Stimulated activated naive CD8-positive, alpha-beta T cell treated with anti-CD3 and anti-CD28 coated beads, Interleukin-15, Interleukin-2, amounts not matched to agents 100 ng/mL and 50 ng/mL, for 24 hours (primary cell): Measurements from ENCODE around the gene HES4.

Experiments used
- H3K27ac Mint-ChIP-seq: one replicate; pipeline ENCODE4 v1.8.0; 2021; ENCODE audit warnings: mild to moderate bottlenecking, mixed read lengths
- H3K27me3 Mint-ChIP-seq: one replicate; pipeline ENCODE4 v1.8.0; 2021; ENCODE audit warnings: mixed read lengths
- H3K36me3 Mint-ChIP-seq: one replicate; pipeline ENCODE4 v1.8.0; 2021; ENCODE audit warnings: low read depth, mixed read lengths
- H3K4me1 Mint-ChIP-seq: one replicate; pipeline ENCODE4 v1.8.0; 2021; ENCODE audit warnings: low read depth, mixed read lengths
- H3K4me3 Mint-ChIP-seq: one replicate; pipeline ENCODE4 v1.8.0; 2021; ENCODE audit warnings: mild to moderate bottlenecking, mixed read lengths
- H3K9me3 Mint-ChIP-seq: one replicate; pipeline ENCODE4 v1.8.0; 2021; ENCODE audit warnings: mixed read lengths

HES4 gene

GRCh38 chr1:999725-1000356, at the start of gene HES4:
Gene HES4 (minus strand): TSS chr1:1000097. CDS start chr1:999973, 124 bp downstream.
- H3K9me3 Mint-ChIP-seq = no peaks in the 10 kb centered on the region
- no peaks in the 10 kb centered on the region for H3K36me3 Mint-ChIP-seq
- peak within 1 kb of the TSS; percentile 77 for H3K4me3 Mint-ChIP-seq
- peaks cover 12% of the 10 kb centered on the region for H3K4me1 Mint-ChIP-seq
- peak within 1 kb of the TSS; percentile 88 for H3K27ac Mint-ChIP-seq
- H3K27me3 Mint-ChIP-seq = peaks cover 40% of the 10 kb centered on the region

GRCh38 chr1:1048765-1049164, 48.9 kb upstream of the HES4 start:
- peaks cover 5% of the 10 kb centered on the region for H3K36me3 Mint-ChIP-seq
- H3K4me1 Mint-ChIP-seq = no peaks in the 10 kb centered on the region
- H3K4me3 Mint-ChIP-seq = no peak overlapping the region
- peaks cover 5% of the 10 kb centered on the region for H3K9me3 Mint-ChIP-seq
- H3K27ac Mint-ChIP-seq = no peak overlapping the region
- H3K27me3 Mint-ChIP-seq = no peaks in the 10 kb centered on the region

- Mint-ChIP-seq H3K4me3 (no peak overlapping the region), H3K4me1 (no peaks in the 10 kb centered on the region), H3K27me3 (no peaks in the 10 kb centered on the region), H3K36me3 (peaks cover 5% of the 10 kb centered on the region), H3K27ac (no peak overlapping the region), H3K9me3 (peaks cover 5% of the 10 kb centered on the region)
These were observed 48.1 kb upstream of the HES4 start for GRCh38 chr1:1047963-1048362.

- Mint-ChIP-seq H3K27me3 (no peaks in the 10 kb centered on the region), H3K27ac (no peak overlapping the region), H3K4me3 (no peak overlapping the region), H3K9me3 (peaks cover 2% of the 10 kb centered on the region), H3K4me1 (no peaks in the 10 kb centered on the region), H3K36me3 (peaks cover 5% of the 10 kb centered on the region)
These were observed 47.5 kb upstream of the HES4 start for GRCh38 chr1:1047407-1047806.

- Mint-ChIP-seq H3K27ac (no peak overlapping the region), H3K4me1 (no peaks in the 10 kb centered on the region), H3K4me3 (no peak overlapping the region), H3K36me3 (no peaks in the 10 kb centered on the region), H3K27me3 (no peaks in the 10 kb centered on the region), H3K9me3 (no peaks in the 10 kb centered on the region)
These were observed 46.9 kb upstream of the HES4 start for GRCh38 chr1:1046767-1047166.

GRCh38 chr1:1046243-1046642, 46.3 kb upstream of the HES4 start:
- H3K27me3 Mint-ChIP-seq = no peaks in the 10 kb centered on the region
- H3K27ac Mint-ChIP-seq = no peak overlapping the region
- H3K36me3 Mint-ChIP-seq = no peaks in the 10 kb centered on the region
- no peaks in the 10 kb centered on the region for H3K9me3 Mint-ChIP-seq
- no peak overlapping the region for H3K4me3 Mint-ChIP-seq
- no peaks in the 10 kb centered on the region for H3K4me1 Mint-ChIP-seq

GRCh38 chr1:1045129-1045528, 45.2 kb upstream of the HES4 start:
- H3K9me3 Mint-ChIP-seq = no peaks in the 10 kb centered on the region
- no peak overlapping the region for H3K27ac Mint-ChIP-seq
- H3K36me3 Mint-ChIP-seq = no peaks in the 10 kb centered on the region
- no peaks in the 10 kb centered on the region for H3K27me3 Mint-ChIP-seq
- H3K4me1 Mint-ChIP-seq = no peaks in the 10 kb centered on the region
- H3K4me3 Mint-ChIP-seq = no peak overlapping the region

- Mint-ChIP-seq H3K27me3 (no peaks in the 10 kb centered on the region), H3K36me3 (no peaks in the 10 kb centered on the region), H3K9me3 (no peaks in the 10 kb centered on the region), H3K4me3 (no peak overlapping the region), H3K27ac (no peak overlapping the region), H3K4me1 (peaks cover 3% of the 10 kb centered on the region)
These were observed 44.7 kb upstream of the HES4 start for GRCh38 chr1:1044455-1045078.

GRCh38 chr1:1043921-1044320, 44.0 kb upstream of the HES4 start:
- H3K27me3 Mint-ChIP-seq = no peaks in the 10 kb centered on the region
- peaks cover 10% of the 10 kb centered on the region for H3K4me1 Mint-ChIP-seq
- no peaks in the 10 kb centered on the region for H3K9me3 Mint-ChIP-seq
- no peak overlapping the region for H3K4me3 Mint-ChIP-seq
- H3K36me3 Mint-ChIP-seq = no peaks in the 10 kb centered on the region
- H3K27ac Mint-ChIP-seq = no peak overlapping the region

GRCh38 chr1:1043411-1043810, 43.5 kb upstream of the HES4 start:
- no peak overlapping the region for H3K27ac Mint-ChIP-seq
- H3K9me3 Mint-ChIP-seq = no peaks in the 10 kb centered on the region
- H3K27me3 Mint-ChIP-seq = peaks cover 4% of the 10 kb centered on the region
- peaks cover 15% of the 10 kb centered on the region for H3K4me1 Mint-ChIP-seq
- H3K36me3 Mint-ChIP-seq = no peaks in the 10 kb centered on the region
- H3K4me3 Mint-ChIP-seq = no peak overlapping the region

GRCh38 chr1:1042835-1043234, 42.9 kb upstream of the HES4 start:
- H3K27ac Mint-ChIP-seq = no peak overlapping the region
- no peaks in the 10 kb centered on the region for H3K9me3 Mint-ChIP-seq
- no peaks in the 10 kb centered on the region for H3K36me3 Mint-ChIP-seq
- peaks cover 4% of the 10 kb centered on the region for H3K27me3 Mint-ChIP-seq
- H3K4me3 Mint-ChIP-seq = no peak overlapping the region
- H3K4me1 Mint-ChIP-seq = peaks cover 17% of the 10 kb centered on the region

- H3K4me1 Mint-ChIP-seq = peaks cover 17% of the 10 kb centered on the region
- H3K27me3 Mint-ChIP-seq = peaks cover 4% of the 10 kb centered on the region
- no peak overlapping the region for H3K4me3 Mint-ChIP-seq
- H3K9me3 Mint-ChIP-seq = no peaks in the 10 kb centered on the region
- H3K27ac Mint-ChIP-seq = no peak overlapping the region
- no peaks in the 10 kb centered on the region for H3K36me3 Mint-ChIP-seq
These were observed 42.0 kb upstream of the HES4 start for GRCh38 chr1:1041873-1042272.

- Mint-ChIP-seq H3K9me3 (no peaks in the 10 kb centered on the region), H3K4me1 (peaks cover 17% of the 10 kb centered on the region), H3K27me3 (peaks cover 4% of the 10 kb centered on the region), H3K4me3 (no peak overlapping the region), H3K36me3 (no peaks in the 10 kb centered on the region), H3K27ac (no peak overlapping the region)
These were observed 41.2 kb upstream of the HES4 start for GRCh38 chr1:1041092-1041523.

- H3K9me3 Mint-ChIP-seq = no peaks in the 10 kb centered on the region
- peaks cover 17% of the 10 kb centered on the region for H3K4me1 Mint-ChIP-seq
- peaks cover 7% of the 10 kb centered on the region for H3K27me3 Mint-ChIP-seq
- H3K36me3 Mint-ChIP-seq = no peaks in the 10 kb centered on the region
- H3K4me3 Mint-ChIP-seq = peak overlapping the region; percentile 59
- H3K27ac Mint-ChIP-seq = no peak overlapping the region
These were observed 40.4 kb upstream of the HES4 start for GRCh38 chr1:1040004-1040991.
